Stimulated activated naive CD8-positive, alpha-beta T cell treated with anti-CD3 and anti-CD28 coated beads, Interleukin-15, Interleukin-2, amounts not matched to agents 100 U/mL and 50 U/mL, for 24 hours (primary cell): ENCODE data around the gene GLIS1.

Experiments used
- ATAC-seq: fragments of 150-1000 bp; cut with Tn5 transposase; one replicate; pipeline ENCODE4 v1.10.0; 2021
- DNase-seq: peaks from one replicate; pipeline ENCODE4 v3.0.0; 2021

Gene GLIS1

DNA sequence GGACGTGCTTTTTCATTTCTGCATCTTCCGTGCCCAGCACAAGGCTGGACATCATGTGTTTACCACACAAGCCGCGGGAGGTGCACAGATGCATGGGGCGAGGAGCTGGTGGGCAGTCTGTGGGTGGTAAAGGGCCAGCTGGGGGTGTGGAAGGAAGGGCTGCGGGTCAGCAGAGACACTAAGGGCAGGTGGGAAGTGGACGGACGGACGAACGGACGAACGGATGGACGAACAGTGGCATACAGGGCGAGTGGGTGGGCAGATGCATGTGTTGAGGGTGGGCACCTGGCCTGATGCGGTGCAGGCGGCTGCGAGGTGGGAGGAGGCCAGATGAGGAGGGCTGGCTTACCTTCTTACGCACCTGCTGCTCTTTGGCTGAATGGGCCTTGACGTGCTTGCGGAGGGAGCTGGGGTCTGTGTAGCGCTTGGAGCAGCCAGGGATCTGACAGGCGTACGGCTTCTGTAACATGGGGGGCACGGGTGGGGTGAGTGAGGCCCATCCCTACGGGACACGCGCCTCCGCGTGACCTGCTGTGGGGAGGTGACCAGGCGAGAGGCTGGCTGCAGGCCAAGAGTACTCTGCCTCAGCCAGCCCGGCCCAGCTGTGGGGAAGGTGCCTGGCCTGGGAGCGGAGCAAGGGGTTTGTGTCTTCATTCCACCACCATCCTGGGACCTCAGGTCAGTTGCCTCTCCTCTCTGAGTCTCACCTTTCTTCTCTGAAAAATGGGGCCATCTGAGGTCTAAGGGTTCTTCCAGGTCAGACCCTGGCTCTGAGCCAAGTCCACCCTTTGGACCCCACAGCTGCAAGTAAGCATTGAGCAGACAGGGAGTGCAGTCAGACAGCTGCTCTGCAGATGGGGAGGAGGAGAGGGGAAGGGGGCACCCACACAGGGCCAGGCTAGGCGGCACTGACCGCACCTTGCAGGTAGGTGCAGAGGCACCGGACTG is 214.3 kb downstream of the GLIS1 start:
- ATAC-seq (no peak), DNase-seq (no peak)

GRCh38 chr1:53521924-53522552 is 216.9 kb downstream of the GLIS1 start:
- no peak for ATAC-seq
- no peak for DNase-seq

DNA sequence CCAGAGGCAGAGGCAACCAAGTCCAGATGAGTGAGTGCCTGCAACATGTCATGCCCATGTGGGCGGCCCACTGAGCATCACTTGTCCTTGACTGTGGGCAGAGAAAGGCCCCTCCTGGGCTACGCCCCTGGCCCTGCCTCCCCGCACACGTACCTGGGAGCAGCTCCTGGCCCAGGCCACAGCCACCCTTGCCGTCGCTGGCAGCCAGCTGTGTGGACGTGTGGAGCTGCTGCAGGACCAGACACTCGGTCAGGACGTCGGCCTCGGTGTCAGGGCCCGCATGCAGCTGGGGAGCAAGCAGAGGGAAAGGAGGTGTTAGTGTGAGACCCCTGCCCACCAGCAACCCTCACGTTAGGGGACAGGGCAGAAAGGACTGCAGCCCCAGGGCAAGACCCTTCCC is 218.5 kb downstream of the GLIS1 start:
- ATAC-seq = no peak
- no peak for DNase-seq

- no peak for DNase-seq
- ATAC-seq = no peak
These were observed 219.5 kb downstream of the GLIS1 start for GRCh38 chr1:53519421-53519820.

DNA sequence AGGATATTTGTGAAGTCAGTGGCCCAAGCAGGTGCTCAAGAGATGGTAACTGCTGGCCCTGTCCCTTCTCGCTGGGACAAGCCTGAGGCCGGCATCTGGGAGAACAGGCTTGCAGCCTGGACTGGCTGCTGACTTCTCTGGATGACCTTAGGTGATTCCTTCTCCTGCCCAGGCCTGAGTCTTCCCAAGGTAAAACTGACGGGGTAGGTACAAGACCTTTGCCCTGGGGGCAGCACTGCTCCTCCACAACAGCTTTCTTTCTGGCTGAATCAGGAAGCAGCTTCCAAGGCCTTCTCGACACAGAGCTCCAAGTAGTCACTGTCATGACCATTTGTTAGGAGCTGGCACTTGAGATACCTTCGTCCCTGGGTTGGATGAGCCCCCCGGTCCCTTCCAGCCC is 220.2 kb downstream of the GLIS1 start:
- DNase-seq (no peak), ATAC-seq (no peak)

GRCh38 chr1:53517821-53518352 is 221.1 kb downstream of the GLIS1 start:
- DNase-seq = no peak
- ATAC-seq = no peak

GRCh38 chr1:53517109-53517508 is 221.9 kb downstream of the GLIS1 start:
- DNase-seq (no peak), ATAC-seq (no peak)

GRCh38 chr1:53516181-53516580 is 222.8 kb downstream of the GLIS1 start:
- no peak for DNase-seq
- ATAC-seq = no peak

DNA sequence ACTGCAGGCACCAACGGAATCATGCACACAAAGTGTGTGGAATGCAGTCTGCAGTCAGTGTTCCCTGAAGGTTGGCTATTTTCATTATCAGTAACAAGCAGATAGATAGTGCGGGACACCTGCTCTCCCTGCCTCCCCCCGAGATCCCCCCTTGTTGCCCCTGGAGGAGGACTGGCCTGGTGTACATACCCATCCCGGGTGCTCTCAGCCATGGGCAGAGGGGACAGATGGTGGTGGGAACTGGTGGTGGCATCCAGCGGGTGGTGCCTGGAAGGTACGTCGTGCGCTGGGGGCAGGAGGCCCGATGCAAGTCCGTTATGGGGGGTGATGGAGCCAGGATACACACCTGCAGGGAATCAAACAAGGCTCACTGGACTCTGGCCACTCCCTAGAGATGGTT is 224.5 kb downstream of the GLIS1 start:
- ATAC-seq = no peak
- no peak for DNase-seq

DNA sequence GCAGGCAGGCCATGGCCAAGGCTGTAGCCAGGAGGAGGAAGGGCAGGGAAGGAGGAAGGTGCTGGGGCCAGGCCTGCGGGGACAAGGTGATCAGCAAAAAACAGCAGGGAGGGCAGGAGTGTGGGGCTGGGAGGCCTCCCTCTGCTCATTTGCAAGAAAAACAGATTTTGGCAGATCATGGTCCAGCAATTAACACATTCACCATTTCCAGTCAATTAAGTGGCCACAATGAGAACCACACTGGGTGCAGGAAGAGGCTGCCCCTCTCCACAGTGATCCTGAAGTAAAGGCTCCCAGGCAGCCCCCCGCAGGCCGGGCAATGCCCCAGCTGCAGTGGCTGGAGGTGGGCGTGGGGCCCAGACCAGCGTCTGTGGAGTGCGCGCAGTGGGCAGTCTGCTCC is 225.1 kb downstream of the GLIS1 start:
- ATAC-seq (no peak), DNase-seq (no peak)

DNA sequence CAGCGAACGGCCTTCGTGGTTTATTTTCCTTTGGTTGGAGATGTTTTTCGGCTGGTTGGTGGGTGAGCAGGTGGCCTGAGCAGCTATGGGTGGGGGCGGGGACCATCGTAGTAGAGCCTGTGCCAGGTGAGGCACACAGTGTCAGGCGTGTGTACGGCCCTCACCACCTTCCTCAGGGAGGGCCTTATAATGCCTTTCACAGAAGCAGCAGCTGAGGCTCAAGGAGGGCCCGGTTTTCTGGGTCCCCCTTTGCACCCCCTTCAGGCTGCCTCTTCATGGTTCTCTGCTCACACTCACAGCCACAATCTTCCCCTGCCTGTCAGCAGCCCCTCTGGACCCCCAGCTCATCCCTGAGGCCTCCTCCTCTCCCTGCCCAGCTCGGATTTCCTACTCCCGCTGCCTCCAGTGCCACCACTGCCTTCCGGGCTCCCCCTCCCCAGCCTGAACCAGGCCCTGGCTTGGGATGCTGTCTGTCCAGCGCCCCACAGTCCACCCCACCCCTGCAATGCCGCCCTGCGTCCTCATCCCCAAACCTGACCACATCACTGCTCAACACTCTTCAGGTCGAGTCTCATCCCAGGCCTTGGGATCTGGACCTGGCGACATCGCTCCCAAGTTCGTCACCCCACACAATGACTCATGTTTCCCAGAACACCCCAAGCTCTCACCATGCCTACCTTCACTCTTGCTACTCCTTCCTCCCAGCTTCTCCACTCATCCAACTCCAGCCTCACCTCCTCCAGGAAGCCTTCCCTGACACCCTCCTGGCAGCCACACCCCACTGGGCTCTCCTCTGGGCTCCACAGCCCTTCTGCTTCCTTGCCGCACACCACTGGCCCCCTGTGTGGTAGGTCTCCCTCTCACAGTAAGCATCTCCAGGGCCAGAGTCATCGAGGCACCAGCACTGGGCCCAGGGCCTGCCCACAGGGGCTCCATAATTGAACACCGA is 225.9 kb downstream of the GLIS1 start:
- DNase-seq (no peak), ATAC-seq (no peak)

DNA sequence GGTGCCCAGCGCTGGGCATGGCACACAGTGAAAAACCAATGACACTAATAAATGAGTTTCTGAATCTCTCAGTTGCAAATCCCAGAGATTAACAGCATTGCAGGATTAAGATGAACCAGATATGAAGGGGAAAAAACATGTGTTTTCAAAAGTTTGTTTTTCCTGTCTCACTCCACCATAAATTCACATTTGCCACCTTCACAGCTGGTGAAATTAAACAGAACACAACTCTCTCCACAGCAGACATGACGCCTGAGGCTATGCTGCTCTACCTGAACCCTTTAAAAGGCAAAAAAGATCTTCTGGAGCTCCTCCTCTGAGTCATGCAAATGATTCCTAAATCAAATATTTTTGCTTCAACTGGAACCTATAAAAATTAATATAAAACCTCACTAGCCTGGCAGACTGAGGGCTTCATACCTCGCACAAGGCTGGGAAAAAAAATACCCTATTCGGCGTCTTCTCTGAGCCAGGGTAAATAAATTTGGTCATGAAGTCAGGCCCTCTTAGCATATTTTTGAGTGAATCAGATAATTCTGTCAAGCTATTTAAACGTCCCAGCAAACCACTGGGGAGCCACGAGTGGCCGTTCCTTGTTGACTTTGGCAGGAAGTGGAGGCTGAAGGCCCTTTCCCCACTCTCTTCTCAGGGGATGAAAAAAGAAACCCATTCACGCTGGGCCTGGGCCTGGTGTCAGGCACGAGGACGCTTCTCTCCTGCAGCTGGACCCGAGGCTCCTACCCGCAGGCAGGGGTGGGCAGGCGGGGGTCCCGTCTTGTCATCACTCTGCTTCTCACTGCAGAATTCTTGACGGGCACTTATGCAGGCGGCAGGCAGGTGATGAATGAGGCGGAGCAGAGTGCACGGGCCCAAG is 226.8 kb downstream of the GLIS1 start:
- no peak for DNase-seq
- ATAC-seq = no peak

- ATAC-seq = no peak
- no peak for DNase-seq
These were observed 227.5 kb downstream of the GLIS1 start for GRCh38 chr1:53511323-53511932.

GRCh38 chr1:53510215-53510614 is 228.7 kb downstream of the GLIS1 start:
- ATAC-seq = no peak
- no peak for DNase-seq

- ATAC-seq = no peak
- no peak for DNase-seq
These were observed 229.2 kb downstream of the GLIS1 start for GRCh38 chr1:53509775-53510174.

- ATAC-seq (peak; percentile 34), DNase-seq (no peak)
These were observed 229.8 kb downstream of the GLIS1 start for GRCh38 chr1:53508991-53509666.

DNA sequence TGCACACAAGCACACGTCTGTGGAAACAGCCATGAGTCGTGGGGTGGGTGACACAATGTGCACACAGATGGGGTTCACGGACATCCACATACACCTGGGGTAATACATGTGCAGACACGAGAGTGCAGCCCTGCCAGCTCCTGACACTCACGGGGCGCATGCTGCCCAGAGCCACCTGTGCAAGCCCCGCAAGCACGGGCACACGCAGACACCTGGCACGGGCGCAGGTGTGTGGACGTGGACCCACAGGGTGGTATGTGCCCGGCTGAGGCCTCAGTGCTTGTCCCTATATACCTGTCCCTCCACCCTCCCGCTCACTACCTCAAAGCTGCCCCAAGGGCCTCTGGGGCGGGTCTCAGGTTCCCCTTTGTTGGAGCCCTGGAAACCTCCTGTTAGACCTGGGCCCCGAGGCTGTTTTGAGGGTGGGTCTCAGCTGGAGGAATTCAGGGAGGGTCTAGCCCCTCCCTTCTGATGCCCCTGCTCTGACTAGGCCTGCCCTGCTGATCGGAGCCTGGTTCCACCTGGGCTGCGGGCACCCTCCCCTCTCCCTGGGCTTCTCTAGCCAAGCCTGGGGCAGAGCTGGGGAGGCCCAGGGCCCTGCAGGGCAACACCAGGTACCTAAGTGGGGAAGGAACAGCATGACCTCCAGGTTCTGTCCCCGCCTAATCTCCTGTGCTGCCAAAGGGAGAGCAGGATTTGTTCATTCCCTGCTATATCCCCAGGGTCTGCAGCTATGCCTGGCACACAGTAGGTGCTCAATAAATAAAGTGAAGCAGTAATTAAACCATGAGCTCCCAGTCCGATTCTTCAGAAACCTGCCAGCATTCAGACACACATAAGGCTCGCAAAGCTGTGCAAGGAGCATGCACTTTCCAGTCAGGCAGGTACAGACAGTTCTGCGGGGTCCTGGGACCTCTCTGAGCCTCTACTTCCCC is 230.6 kb downstream of the GLIS1 start:
- no peak for DNase-seq
- ATAC-seq = no peak

DNA sequence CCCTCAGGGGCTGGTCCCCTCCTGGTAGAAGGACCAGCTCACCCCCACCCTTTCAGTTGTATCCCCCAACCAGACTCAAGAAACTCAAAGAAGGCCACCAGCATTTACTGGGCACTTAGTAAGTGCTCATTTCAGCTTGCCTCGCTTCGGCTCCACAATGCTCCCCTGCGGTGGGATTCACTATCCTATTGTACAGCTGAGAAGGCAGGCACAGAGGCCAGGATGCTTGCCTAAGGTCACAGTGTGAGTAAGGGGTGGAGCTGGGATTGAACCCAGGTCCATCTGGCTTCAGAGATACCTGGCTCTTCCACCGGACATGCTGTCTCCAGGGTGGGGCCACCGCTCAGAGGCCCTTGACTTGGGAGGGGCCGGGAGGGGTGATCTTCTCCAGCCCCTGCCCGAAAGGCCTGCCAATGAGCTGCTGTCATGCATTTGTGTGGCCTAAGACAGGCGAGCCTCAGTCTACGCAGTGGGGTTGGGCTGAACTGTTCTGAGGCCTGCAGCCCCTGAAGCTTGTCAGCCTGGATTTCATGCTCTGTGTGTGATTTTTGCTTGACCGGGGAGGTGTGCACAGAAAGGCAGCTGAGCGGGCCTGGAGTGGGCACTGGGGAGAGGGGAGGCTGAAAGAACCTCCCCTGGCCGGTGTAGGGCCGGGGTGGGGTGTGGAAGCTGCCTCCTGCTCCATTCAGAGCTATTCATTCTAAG is 231.7 kb downstream of the GLIS1 start:
- ATAC-seq = no peak
- no peak for DNase-seq
